HG03571 (cell line): ENCODE results near the gene ADPRHL1.

ENCODE experiments used
- ATAC-seq: cut with Tn5 transposase; IDR thresholded peaks from one replicate; pipeline ENCODE4 v1.9.1; 2021; ENCODE audit not compliant: unreplicated experiment

ADPRHL1 gene

DNA sequence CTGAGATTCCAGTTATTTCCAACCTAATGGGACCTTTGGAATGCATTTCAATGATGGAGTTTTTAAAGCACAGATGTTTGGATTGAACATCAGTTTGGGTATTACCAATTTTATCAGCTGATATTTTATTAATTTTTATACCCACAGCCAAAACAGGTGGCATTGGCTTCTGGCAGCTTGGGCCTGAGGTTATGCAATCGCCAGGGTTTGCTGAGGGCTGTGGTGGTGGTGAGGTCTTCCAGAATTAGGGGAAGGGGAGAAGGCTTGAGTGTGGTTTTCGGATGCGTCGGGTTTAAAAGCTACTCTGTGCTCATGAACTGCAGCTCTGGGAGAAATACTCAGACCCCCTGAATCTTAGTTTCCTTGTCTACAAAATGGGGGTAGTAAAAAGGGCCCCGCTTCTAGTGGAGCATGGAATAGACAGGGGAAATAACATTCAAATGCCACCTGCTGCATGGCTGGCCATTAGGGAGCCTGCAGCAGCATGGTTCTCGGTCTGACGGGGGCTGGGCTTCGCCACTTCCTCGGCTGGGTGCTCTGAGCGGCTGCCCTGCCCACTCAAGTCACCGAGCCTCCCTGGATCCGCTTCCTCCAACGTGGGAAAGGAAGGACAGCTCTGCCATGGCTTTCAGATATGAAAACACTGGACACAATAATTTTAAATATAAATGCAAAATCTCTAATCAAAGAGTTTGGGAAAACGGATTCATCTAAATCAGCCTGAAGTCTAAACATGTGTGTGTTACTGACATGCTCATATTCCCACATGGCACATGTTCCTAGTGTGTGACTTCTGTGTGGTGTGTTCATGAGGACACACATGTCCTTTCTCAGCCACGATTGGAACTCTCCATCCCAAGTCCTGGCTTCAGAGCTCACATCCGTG lies 35.2 kb downstream of the ADPRHL1 start:
- ATAC-seq = no peak

DNA sequence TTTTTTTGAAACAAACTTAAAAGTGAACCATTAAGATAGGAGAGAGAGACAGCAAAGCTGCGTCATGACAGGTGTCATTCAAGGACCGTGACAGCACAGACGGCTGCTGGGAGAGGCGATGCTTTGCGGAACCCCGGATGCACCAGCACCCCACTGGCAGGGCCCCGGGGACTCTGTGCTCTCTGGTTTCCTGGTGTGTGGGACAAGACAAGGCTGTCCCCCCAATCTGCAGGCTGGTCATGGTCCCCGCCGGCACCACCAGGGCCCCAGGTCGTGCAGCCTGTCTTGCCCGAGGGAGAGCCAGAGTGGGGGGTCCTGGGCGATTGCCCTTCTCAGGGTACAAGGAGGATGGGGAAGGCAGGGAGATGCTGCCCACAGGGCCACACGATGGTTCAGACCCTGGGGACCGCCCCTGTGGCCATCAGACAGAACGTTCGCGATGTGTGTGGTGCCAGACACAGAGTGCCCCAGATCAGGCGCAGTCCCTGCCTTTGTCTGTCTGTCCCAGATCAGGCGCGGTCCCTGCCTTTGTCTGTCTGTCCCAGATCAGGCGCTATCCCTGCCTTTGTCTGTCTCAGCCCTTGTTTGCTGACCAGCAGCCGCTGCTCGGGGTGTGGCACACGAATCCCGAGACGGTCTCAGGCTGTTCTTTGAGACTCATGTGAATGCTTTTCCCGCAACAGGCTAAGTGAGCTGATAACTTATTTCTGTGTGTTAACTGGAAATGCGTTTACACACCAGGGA lies 36.1 kb downstream of the ADPRHL1 start:
- ATAC-seq = no peak

DNA sequence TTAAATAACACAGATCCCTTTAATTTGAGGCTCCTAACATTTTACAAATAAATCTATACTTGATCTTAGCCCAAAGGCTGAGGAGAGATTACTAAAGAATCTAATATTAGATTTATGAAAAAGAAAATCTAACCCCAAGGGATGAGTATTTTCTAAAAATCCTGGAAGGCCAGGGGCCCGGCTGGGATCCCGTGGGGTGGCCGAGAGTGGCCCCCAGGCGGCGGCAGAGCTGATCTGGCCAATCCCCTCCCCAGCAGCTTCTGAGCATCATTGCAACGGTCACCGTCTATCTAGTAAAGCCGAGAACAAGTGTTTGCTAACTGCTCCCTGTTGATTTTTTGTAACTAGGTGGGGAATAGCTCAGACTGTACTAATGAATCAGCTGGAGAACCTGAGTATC lies 37.5 kb downstream of the ADPRHL1 start:
- ATAC-seq = no peak

DNA sequence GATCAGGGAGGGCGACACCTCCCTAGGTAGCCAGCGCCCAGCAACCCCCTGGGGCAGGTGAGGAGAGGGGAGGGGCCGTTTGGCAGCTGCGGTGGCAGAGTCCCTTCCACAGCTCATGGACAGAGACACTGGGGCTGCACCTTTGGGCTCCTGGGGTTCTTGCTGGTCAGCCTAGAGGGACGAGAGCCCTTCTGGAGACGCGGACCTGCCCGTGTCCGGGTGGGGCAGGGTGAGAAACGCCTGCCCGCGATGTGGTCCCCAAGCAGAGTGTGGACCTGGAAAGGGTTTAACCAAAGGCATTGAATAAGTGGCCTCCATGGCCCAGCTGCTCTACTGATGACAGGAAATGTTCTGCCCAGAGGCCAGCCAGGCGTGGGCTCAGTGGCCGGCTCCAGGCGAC lies 38.3 kb downstream of the ADPRHL1 start:
- ATAC-seq = no peak

DNA sequence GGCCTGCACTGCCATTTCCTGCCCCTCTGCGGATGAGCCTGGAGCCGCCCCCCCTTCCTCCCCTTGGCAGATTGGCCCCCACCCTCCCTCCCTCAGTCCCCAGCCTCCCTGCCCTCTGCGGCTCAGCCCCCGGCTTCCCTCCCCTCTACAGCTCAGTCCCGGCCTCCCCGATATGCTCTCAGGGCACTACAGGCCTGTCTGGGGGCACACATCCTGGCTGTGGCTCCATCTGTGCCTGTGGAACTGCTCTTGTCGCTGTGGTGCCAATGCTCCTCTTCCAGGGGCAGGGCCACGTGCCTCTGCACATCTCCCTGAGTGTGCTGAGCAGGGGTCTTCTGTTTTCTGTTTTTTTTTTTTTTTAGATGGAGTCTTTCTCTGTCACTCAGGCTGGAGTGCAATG lies 39.0 kb downstream of the ADPRHL1 start:
- ATAC-seq = no peak

DNA sequence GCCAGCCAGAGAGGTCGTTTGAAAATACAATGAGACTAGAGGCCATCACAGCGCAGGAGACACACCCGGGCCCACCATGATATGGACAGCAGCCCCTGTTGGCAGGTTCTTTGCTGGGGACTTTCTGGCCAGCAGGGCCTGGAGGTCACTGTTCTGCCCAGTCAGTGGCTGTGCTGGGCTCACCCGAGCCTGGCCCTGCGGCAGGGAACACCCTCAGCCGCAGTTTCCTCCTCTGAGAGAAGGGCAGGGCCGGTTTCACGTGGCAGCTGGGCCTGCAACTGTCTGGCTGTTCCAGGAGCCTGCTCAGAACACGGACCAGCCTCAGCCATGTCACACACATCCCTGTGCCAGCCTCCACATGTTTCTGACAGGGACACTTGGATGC lies 39.4 kb downstream of the ADPRHL1 start:
- no peak for ATAC-seq

DNA sequence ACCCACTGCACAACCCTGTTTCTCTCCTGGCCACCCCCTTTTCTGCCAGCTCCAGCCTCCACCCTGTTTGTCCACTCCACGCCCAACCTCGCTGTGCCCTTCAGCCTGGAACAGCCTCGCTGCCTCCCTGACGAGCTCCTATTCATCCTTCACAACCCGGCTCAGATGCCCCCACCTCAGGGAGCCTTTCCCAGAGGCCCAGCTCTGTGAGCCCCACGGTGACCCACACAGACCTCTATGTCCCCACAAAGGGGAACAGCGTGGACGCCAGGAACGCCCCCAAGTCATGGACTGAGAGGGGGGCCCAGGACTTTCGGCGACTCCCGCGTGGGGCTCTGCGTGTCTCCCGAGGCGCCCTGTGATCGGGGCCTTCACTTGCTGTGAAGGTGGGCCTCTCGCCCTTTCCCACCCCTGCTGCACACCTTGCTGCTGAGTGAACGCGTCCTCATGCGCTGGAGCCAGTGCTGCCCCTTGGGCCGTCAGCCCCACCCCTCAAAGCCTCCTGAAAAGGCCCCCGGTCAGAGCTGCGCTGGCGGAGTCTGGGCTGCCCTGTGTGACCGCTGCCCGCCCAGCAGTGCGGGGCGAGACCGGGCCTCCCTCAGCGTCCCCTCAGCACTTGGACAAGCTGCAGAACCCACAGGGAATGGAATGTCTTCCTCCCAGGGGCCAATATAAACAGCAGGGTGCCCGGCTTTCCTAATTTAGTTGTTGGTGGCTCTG lies 40.0 kb downstream of the ADPRHL1 start:
- ATAC-seq = no peak

DNA sequence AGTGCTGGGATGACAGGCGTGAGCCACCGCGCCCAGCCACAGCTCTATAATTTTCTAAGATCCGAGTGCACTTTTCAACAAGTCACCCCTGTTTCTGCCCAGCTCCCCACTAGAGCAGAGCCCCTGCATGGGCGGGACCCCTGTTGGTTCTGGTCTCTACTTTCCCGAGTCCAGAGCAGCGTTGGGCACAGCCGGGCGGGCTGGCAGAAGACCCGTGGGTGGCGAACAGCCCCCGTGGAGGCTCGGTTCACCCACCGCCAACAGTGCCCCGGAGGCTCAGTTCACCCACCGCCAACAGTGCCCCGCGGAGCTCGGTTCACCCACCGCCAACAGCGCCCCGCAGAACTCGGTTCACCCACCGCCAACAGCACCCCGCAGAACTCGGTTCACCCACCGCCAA lies 40.8 kb downstream of the ADPRHL1 start:
- no peak for ATAC-seq

DNA sequence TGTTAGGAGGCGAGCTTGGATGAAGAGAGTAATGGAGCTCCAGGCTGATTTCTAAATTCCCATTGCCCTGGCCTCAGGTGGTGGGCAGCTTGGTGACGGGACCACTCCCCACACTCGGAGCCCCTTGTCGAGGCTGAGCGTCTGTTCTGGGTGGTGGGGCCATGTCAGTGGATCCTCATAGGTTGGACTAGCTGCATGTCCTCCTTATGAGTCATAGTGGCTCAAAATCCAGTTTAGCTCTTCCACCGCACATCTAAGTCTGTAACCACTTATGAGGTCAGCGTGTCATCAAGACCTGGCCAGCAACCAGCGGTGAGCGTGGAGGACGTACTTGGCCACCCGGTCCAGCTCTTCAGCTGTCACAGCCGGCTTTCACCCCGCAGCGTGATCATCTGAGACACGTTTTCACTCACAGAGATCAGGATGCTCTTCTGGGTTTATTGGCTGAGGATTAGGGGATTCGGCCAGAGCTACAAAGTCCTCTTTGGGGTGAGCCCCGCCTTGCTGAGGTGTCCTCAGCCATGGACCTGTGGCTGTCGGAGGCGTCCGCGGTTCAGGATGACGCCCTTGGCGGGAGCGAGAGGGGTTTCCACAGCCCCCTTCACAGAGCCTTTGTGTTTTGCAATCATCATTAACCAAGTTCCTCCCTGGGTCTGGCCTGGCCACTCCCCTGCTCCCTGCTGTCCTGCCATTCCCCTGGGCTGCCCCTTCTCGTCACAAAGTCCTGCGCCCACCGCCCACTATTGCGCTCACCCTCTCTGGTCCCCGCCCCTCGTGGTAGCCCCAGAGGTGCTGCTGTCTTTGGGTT lies 41.9 kb downstream of the ADPRHL1 start:
- no peak for ATAC-seq

DNA sequence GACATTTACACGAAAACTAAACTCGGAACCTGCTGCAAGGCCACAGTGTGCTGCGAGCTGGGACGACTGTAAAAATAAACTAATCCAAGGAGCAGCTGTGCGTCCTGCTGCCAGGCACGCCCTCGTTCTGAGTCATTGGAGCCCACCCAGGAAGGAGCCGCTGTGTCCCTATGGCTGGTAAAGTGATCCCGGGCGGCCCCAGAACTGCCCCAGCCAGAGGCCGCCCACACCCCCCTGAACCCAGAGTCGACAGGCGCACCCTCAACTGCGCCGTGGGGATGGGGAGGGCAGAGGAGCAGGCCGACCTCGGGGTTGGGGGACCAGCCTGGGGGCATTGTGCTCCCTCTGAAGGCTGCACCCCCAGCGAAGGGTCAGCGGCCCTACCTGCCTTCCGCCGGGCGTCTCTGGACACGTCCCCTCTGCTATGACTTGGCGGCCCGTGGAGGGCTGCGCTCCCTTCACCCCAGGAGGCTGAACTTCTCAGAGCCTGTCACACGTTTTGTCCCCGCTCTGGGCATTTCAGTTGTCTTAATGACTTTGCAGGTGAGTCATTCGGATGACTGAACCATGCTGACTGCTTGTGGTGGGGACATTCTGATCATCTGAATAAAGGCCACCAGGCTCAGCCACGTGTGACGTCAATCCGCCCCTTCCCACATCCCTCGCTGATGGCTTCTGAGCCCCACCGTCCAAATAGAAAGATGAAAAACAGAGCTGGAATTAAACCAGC lies 42.7 kb downstream of the ADPRHL1 start:
- no peak for ATAC-seq

DNA sequence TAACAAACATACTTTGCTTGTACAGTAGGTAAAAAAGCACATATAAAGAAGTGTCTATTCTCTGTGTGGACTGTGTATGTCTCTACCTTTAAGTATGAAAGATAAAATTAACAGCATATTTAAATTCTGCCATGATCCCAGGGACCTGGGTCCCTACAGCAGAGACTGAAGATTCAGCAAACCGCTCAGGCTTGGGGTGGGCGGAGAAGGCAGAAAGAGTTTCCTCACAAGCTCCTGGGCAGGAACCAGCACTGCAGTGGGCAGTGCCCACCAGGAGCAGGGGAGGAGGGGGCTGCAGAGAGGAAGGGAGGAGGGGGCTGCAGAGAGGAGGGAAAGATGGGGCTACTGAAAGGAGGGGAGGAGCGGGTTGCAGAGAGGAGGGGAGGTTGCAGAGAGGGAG lies 44.7 kb downstream of the ADPRHL1 start:
- no peak for ATAC-seq

DNA sequence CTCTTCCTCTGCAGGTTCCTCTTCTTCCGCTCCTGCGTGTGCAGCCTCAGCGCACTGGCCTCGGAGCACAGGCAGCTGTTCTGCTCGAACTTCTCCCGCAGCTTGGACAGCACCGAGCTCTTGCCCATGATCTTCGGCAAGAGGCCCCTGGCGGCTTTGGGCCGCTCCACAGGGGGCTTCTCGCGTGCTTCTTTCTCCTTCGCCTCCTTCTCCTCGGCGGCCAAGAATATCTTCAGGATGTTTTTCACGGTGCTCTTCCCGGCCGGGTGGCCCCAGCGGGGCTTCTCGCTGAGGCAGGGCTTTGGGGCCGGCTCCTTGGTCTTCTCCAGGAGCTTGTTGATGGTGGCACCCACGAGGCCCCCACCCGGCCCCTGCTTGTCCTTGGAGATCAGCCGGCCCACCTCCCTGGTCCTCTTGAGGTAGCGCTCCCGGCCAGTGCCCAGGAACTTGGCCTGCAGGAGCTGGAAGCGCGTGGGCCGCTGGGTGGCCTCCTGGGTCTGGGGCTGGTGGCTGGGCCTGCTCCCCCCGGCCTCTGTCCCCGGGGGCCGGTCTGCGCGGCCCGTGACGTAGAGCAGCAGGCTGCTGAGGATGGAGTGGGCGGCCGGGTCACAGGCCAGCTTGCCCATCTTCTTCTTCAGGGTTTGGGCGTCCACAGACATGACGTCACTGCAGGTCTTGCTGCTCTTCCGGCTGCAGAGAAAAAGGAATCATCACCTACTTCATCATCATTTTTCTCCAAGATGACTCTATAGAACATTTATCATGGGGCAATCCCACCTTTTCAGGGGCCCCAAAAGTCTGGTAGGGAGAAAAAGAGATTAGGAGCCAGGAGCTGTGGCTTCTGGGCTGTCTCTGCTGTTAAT lies 45.5 kb downstream of the ADPRHL1 start:
- no peak for ATAC-seq

DNA sequence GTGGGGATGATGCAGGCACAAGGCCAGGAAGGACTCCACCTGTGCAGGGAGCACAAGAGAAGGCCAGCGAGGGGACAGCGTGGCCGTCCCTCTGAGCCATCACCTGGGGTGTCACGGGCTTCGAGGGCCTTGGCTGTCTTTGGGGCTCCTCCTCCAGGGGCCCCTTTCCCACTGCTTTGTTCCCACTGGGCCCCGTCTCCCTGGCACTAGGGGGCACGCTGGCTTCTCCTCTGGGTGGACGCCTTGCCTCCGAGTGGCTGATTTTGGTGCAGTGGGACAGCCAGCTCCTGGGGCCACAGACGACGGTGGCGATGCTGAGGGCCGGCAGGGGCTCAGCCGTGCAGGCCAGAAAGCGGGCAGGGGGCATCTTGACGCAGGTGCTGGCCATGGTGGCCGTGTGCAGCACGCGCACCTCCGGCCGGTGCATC lies 46.2 kb downstream of the ADPRHL1 start:
- no peak for ATAC-seq

DNA sequence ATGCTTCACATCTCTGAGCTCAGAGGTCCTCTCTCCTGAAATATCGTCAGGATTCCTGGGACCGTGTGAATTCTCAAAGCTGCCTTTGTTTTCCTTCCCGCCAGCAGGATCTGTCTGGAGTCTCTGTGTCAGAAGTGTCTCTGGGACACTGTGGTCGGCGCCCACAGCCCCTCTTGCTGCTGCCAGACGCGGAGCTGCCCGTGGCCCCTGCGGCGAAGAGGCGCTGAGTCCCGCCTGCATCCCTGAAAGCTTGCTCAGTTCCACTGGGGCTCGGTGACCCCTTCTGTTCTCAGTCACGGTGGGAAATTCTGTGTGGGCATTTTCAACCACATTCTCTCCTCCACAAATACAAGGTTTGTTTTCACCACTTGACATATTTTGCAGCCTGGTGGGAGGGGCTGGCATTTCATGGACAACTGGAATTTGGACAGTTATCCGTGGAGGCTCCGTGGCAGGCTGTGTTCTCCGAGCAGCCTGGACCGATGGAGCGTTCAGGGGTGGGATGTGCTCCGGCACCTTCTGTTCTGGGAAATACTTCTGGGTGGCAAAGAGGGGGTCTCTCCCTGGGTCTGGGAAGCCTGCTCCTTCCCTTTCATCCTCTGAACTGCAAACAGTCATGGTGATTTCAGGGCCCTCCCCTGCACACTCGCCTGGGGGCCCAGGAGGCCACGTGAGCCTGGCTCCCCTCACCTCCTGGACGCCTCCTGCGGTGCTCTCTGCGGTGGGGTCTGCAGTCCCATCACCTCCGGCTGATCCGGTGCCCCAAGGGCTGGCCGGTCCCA lies 46.8 kb downstream of the ADPRHL1 start:
- no peak for ATAC-seq

DNA sequence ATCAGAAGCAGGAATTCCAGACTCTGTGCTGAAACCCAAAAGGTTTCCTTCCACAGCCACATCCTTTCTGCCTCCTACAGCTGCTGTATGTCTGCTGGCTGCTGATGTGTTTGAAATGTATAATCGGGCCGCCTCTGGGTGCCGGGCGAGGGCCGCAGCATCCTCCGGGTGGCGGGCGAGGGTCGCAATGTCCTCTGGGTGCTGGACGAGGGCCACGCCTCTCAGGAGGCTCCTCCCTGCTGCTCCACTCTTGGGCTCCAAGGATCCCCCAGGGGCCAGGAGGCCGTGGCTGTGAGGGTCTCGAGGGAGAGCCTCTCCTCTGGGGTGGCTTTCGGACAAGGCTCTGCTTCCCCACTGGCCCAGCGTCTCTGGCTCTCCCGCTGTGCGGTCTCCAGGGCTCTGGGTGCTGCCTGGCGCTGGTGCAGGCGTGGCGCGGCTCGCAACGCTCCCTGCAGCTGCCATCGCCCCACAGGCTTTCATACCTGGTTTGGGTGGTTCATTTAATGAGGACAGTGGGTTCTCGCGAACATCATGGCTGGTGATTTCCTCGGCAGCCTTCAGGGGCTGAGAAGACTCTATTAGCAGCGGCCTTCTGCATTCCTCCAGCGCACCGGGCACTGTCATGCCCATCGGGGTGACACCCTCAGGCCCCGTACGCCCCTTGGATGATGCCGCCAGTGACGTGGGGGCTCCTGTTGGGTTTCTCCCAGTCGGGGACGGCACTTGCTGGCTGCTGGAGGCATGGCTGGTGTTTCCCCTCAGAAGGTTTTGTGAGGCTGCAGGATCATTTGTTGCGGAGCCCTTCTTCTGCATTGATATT lies 47.6 kb downstream of the ADPRHL1 start:
- ATAC-seq = no peak

DNA sequence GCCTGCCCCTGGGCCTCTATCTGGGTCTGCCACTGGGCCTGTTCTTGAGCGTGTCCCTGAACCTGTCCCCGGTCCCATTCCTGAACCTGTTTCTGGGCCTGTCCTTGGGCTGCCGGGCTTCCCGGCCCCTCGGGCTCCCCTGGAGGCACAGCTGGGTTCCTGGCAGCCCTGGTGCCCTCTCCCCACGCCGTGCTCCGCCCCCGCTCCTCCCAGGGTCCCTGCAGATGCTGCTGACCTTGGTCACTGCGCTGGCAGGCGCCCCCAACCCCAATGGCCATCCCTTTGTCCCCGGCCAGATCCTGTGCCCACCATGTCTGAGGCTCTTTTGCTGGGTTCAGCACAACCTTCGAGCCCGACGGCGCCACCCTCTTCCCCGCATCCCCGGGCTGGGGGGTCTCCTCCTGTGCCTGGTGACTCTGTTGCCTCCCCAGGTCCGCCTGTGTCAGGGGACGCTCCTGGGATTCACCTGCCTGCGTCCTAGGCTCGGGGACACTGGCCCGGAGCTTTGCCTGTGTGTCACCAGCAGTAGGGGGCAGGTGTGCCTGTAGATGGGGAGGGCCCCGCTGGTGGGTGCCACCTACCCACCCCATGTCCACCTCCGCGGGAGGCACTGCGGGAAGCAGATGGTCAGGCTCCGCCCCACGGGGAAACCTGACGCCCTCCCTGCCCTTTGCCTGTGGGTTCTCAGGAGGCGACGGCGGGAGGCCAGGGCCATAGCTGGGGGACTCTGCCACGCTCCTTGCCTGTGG lies 48.4 kb downstream of the ADPRHL1 start:
- no peak for ATAC-seq

DNA sequence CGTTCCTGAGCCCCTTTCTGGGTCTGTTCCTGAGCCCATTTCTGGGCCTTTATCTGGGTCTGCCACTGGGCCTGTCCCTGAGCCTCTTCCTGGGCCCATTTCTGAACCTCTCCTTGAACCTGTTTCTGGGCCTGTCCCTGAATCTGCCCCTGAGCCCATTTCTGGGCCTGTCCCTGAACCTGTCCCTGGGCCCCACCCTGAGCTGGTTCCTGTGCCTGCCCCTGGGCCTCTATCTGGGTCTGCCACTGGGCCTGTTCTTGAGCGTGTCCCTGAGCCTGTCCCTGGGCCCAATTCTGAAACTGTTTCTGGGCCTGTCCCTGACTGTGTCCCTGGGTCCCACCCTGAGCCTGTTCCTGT lies 48.9 kb downstream of the ADPRHL1 start:
- no peak for ATAC-seq
